Ureter (tissue), 1 donor: ENCODE data around the gene ADGRE2. TPM values are rescaled to one million over a fixed set of nuclear protein-coding genes. Genes with fewer than 3 reads are reported as not detected.
"Not testable (repeated sequence)": the region's sequence is repeated elsewhere in the genome, so short reads cannot be mapped to it uniquely, and the experiment has no call there.

Experiments
- DNase-seq: peaks from one replicate; pipeline ENCODE4 v3.0.0-alpha.2; 2020; ENCODE audit warnings: low spot score
- total RNA-seq: library from RNA; stranded (reverse); gene quantifications from one replicate; pipeline ENCODE4 v1.2.4, GENCODE V29; 2023
- donor health status: DM: yes; HTN: yes; CAD: no.

ADGRE2 gene
- total RNA-seq, 1 donor from 2014 or later = 10.3 TPM

DNA sequence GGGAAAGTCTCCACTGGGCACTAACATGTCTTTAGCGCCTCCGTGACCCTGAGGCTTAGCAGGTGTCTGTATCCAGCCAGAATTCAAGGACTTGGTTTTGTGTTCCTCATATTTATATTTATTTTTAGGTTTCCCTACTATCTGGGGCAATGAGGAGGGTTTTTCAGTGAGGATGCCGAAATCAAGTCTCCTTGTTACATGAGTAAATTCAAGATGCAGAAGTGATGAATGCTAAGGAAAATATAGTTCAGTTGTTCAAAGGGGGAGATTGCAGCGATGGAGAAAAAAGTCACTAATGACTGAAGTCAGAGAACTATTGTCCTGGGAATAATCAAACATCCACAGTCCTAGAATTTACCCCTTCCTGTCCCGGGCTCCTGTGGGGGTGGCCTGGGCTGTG is 791 bp upstream of the ADGRE2 start:
- DNase-seq = no peak

DNA sequence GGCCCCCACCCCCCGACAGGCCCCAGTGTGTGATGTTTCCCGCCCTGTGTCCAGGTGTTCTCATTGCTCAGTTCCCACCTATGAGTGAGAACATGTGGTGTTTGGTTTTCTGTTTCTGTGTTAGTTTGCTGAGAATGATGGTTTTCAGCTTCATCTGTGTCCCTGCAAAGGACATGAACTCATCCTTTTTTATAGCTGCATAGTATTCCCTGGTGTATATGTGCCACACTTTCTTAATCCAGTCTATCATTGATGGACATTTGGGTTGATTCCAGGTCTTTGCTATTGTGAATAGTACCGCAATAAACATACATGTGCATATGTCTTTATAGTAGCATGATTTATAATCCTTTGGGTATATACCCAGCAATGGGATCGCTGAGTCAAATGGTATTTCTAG is 715 bp downstream of the ADGRE2 start:
- DNase-seq = not testable (repeated sequence)

- DNase-seq = no peak
Observed at GRCh38 chr19:14775869-14776586, 2.3 kb downstream of the ADGRE2 start.

GRCh38 chr19:14775326-14775725 is 3.0 kb downstream of the ADGRE2 start:
- not testable (repeated sequence) for DNase-seq

GRCh38 chr19:14774373-14774772 is 4.0 kb downstream of the ADGRE2 start:
- no peak for DNase-seq

DNA sequence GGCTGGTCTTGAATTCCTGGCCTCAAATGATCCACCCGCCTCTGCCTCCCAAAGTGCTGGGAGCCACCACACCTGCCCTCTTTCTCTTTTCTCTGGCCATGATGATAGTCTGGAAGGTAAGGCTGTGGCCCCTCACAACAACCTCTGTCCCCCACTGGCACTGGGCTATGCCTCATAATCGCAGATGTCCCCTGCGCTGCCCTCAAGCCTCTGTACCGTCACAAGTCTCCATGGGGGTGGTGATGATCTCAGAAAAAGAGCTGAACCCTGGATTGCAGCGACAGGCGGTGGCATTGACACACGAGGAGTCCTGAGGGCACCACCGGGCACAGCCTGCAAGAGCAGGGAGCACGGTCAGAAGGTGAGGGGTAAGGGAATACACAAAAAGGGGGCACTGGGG is 4.6 kb downstream of the ADGRE2 start:
- DNase-seq = not testable (repeated sequence)

GRCh38 chr19:14772995-14773394 is 5.4 kb downstream of the ADGRE2 start:
- no peak for DNase-seq

GRCh38 chr19:14772467-14772866 is 5.9 kb downstream of the ADGRE2 start:
- DNase-seq = no peak

- no peak for DNase-seq
Observed at GRCh38 chr19:14770944-14771839, 7.2 kb downstream of the ADGRE2 start.

DNA sequence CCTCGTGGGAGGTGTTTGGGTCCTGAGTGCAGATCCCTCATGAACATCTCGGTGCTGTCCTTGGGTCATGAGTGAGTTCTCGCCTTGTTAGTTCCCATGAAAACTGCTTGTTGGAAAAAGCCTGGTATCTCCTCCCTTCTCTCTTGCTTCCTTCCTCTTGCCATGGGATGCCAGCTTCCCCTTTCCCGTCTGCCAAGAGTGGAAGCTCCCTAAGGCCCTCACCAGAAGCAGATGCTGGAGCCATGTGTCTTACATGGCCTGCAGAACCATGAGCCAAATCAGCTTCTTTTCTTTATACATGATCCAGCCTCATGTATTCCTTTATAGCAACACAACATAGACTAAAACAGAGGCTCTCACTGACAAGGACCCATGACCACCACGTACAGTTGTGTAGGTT is 8.2 kb downstream of the ADGRE2 start:
- DNase-seq = no peak

DNA sequence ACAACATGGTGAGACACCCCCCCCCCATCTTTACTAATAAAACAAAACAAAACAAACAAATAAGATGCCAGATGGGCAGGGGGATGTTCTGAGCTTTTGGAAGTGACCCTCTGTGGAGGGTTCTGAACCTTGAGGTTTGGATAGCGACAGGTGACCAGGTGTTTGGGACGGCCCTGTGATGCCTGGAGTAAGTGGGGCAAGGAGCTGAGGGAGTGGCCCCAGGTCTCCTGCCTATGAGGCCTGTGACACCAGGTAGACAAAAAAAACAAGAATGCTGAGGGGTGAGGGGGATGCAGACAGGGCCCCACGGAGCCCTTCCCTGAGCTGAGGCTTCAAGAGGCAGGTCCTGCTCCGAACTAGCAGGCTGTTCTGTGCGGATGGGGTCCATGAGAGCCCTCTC is 9.2 kb downstream of the ADGRE2 start:
- DNase-seq = no peak

DNA sequence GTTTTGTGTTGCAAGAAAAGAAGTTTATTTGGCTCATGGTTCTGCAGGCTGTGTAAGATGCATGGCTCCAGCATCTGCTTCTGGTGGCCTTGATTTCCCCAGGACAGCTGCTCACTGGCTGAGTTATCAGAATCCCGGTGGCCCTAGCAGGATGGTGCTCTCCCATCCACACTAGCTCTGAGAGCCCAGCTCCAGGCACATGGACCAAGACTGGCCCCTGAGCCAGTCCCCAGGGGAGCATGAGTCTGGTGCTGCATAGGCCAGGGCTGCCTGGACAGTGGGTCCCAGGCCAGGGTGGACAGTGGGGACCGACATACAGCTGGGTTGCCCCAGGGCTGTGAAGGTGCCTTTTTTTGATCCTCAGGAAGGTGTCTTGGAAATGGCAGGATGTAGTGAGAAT is 10.4 kb downstream of the ADGRE2 start:
- no peak for DNase-seq

GRCh38 chr19:14767466-14767971 is 10.8 kb downstream of the ADGRE2 start:
- DNase-seq = no peak

DNA sequence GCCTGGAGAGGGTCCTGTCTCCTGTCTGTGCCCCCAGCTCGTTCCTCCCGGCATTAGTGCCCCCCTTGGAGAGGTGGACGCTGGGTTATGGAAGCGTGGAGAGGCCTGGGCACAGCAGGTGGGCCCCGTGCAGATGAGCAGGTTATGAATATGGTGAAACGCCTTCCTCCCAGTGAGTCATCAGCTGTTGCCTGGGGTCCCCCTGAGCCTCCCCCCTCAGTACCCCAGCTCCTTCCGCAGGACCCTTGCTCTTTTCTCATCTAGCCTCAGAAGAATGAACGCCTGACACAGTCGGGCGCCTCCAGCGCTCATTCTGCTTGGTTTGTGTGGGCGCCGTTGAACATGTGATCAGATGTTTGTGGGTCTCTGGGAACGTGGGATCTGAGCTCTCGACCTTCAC is 12.5 kb downstream of the ADGRE2 start:
- not testable (repeated sequence) for DNase-seq

DNA sequence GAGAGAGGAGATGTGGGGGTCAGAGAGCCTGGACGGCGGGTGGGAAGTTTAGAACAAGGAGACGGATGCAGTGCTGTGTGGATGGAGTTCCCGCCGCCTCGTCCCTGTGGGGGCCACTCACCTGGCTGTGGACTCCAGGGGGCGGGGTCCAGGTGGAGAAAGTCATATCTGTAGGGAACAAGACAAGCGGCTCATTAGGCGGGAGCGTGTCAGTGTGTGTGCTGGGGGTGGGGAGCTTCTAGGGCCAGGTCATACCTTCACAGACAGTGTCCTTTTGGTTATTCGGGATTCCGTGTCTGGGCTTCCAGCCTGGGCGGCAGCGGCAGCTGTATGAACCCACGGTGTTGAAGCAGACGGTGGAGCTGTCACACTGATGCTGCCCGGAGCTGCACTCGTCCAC is 13.0 kb downstream of the ADGRE2 start:
- not testable (repeated sequence) for DNase-seq

DNA sequence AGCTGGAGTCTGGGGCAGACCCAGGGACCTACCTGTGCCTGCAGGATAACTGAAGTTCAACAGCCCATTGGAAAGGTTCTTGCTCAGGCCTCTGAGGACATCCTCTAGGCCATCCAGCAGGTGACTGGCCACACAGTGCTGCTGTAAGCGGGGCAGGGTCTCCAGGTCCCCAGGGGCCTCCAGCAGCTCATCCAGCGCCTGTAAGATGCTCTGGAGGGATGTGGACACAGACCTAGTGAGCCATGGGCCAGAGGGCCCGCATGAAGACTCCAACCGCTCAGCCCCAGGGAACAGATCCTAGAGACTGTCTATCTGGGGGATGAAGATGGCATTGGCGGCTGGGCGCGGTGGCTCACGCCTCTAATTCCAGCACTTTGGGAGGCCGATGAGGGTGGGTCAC is 14.0 kb downstream of the ADGRE2 start:
- DNase-seq = no peak

DNA sequence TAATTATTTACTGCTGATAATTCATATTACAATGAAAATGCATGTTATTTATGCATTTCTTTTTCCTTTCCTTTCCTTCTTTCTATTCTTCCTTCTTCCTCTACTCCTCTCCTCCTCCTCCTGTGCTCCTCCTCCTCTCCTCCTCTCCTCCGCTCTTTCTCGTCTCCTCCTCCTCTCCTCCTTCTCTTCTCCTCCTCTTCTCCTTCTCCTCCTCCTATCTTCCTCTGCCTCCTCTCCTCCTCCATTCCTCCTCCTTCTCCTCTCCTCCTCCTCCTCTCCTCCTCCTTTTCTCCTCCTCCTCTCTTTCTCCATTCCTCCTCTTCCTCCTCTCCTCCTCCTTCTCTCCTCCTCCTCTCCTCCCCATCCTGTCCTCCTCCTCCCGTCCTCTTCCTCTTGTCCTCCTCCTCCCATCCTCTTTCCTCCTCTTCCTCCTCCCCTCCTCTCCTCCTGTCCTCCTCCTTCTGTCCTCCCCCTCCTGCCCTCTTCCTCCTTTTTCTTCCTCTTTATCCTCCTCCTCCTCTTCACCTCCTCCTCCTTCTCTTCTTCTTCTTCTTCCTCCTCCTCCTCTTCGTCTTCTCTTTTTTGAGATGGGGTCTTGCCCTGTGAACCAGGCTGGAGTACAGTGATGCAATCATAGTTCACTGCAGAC is 14.7 kb downstream of the ADGRE2 start:
- no peak for DNase-seq

- DNase-seq = no peak
Observed at GRCh38 chr19:14762111-14762510, 16.2 kb downstream of the ADGRE2 start.

GRCh38 chr19:14761607-14762006 is 16.8 kb downstream of the ADGRE2 start:
- DNase-seq = no peak

DNA sequence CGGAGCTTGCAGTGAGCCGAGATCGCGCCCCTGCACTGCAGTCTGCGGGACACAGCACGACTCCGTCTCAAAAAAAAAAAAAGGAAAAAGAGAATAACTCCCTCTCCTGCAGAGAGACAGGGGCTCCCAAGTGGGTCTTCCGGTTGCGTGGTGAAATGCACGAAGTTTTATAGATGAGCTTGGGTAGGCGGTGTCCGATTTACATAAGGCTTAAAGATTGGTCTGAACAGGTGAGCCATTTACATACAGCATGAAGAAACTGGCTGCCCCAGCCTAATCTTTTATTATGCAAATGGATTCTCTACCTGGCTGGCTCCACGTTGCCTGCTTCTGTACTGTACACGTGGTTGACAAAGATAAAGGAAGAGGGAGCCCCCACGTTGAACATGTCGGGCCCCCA is 19.5 kb downstream of the ADGRE2 start:
- DNase-seq = no peak

GRCh38 chr19:14748601-14749000 is 29.8 kb downstream of the ADGRE2 start:
- DNase-seq = no peak

DNA sequence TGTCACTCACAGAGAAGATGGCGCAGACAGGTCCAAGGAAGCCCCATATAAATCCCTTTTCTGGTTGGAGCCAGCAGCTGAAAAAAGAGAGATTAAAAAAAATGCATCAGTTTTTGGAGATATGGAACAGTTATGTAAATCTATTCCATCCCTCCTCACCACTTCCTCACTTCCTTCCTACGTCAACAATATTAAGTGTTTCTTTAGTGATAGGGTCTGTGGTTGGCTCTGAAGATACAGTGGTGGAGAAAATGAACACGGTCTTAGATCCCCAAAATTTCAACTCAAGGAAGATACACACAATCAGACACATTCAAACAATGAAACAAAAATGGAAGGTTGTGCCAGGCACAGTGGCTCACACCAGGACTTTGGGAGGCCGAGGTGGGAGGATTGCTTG is 31.5 kb downstream of the ADGRE2 start:
- no peak for DNase-seq
